OCI-LY1 (cell line): ENCODE measurements around the gene CLDN3.

Source experiments
- H2AFZ ChIP-seq: fragments of 200-600 bp; sonication (generic), shearing (Covaris generic); 2 replicates; pipeline ENCODE4 v1.6.0; 2014; ENCODE audit warnings: antibody characterized with exemption, mild to moderate bottlenecking, low read length
- H3F3A ChIP-seq: fragments of 200-600 bp; sonication (generic), shearing (Covaris generic); 2 replicates; pipeline ENCODE4 v1.6.0; 2014; ENCODE audit warnings: mild to moderate bottlenecking, antibody characterized with exemption, low read length, moderate library complexity; ENCODE audit not compliant: insufficient read depth
- H3K27ac ChIP-seq: fragments of 200-600 bp; sonication (generic); 2 replicates; pipeline ENCODE4 v1.5.1; 2014; ENCODE audit warnings: low read length, mixed run types, mild to moderate bottlenecking, low read depth; ENCODE audit not compliant: poor library complexity, severe bottlenecking
- H3K27me3 ChIP-seq: fragments of 200-600 bp; sonication (generic); 2 replicates; pipeline ENCODE4 v1.6.0; 2014; ENCODE audit warnings: antibody characterized with exemption, mild to moderate bottlenecking, low read length, moderate library complexity; ENCODE audit not compliant: insufficient read depth
- H3K36me3 ChIP-seq: fragments of 200-600 bp; sonication (generic); 2 replicates; pipeline ENCODE4 v1.6.1; 2014; ENCODE audit warnings: mild to moderate bottlenecking, antibody characterized with exemption, low read length, moderate library complexity, mixed read lengths; ENCODE audit not compliant: insufficient read depth
- H3K4me1 ChIP-seq: fragments of 200-600 bp; sonication (generic); 2 replicates; pipeline ENCODE4 v1.5.1; 2014; ENCODE audit warnings: mild to moderate bottlenecking, low read length, moderate library complexity; ENCODE audit not compliant: insufficient read depth, severe bottlenecking
- H3K4me2 ChIP-seq: fragments of 200-600 bp; sonication (generic), shearing (Covaris generic); 2 replicates; pipeline ENCODE4 v1.6.1; 2014; ENCODE audit warnings: low read length
- H3K4me3 ChIP-seq: fragments of 200-600 bp; sonication (generic); 2 replicates; pipeline ENCODE4 v1.5.1; 2014; ENCODE audit warnings: low read length, low read depth, mild to moderate bottlenecking, mixed read lengths; ENCODE audit not compliant: poor library complexity, severe bottlenecking
- H3K79me2 ChIP-seq: fragments of 200-600 bp; shearing (Covaris generic); 2 replicates; pipeline ENCODE4 v1.6.1; 2016; ENCODE audit warnings: mixed run types, low read length, mixed read lengths; ENCODE audit not compliant: insufficient read depth
- H3K9ac ChIP-seq: fragments of 200-600 bp; sonication (generic), shearing (Covaris generic); 2 replicates; pipeline ENCODE4 v1.6.1; 2014; ENCODE audit warnings: mild to moderate bottlenecking, low read length, mixed read lengths
- H3K9me2 ChIP-seq: fragments of 200-600 bp; sonication (generic), shearing (Covaris generic); 2 replicates; pipeline ENCODE4 v1.6.1; 2014; ENCODE audit warnings: low read depth, mild to moderate bottlenecking, low read length, mixed read lengths
- H3K9me3 ChIP-seq: fragments of 200-600 bp; shearing (Covaris generic); 2 replicates; pipeline ENCODE4 v1.6.1; 2014; ENCODE audit warnings: low read length, mixed read lengths
- H4K20me1 ChIP-seq: fragments of 200-600 bp; sonication (generic), shearing (Covaris generic); 2 replicates; pipeline ENCODE4 v1.6.0; 2016; ENCODE audit warnings: mild to moderate bottlenecking, low read length; ENCODE audit not compliant: insufficient read depth
- EZH2 ChIP-seq: fragments of 200-600 bp; sonication (generic), shearing (Covaris generic); IDR thresholded peaks from 2 replicates; pipeline ENCODE4 v1.8.0; 2017; ENCODE audit warnings: borderline replicate concordance, mixed run types, mild to moderate bottlenecking, antibody characterized with exemption, low read length, moderate library complexity, mixed read lengths
- TF ChIP-seq, protein P1 (sequence below): fragments of 200-600 bp; sonication (generic), shearing (Covaris generic); IDR thresholded peaks from 2 replicates; pipeline ENCODE4 v1.5.1; 2017; ENCODE audit warnings: mild to moderate bottlenecking, antibody characterized with exemption, low read length, moderate library complexity, mixed read lengths

Gene CLDN3

DNA sequence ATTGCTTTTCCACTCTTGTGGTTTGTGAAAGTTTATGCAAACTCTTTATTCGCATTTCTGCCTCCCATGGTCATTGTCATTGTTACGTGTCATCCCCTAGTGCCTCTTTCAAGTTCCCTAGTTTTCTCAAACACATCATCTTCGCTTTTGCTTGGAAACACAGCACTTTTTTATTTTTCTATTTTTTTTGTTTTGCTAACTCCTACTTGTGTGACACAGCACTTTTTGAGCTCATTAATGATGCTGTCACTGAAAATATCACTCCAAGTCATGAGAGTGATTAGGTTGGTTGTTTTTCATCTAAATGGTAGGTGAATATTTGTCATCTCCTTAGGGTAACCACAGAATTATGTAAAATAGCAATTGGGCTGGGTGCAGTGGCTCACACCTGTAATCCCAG is 42.1 kb downstream of the CLDN3 start:
- Histone ChIP-seq H3K36me3 (no peaks in the 10 kb centered on the region), H3K4me3 (no peak overlapping the region), H2AFZ (no peak overlapping the region), H3F3A (no peaks in the 10 kb centered on the region), H3K4me2 (no peak overlapping the region), H3K27ac (no peak overlapping the region), H3K79me2 (no peaks in the 10 kb centered on the region), H3K4me1 (no peaks in the 10 kb centered on the region), H3K9me2 (no peaks in the 10 kb centered on the region), H3K27me3 (no peaks in the 10 kb centered on the region), H3K9me3 (no peaks in the 10 kb centered on the region), H3K9ac (no peak overlapping the region), H4K20me1 (no peaks in the 10 kb centered on the region)
- no peak for TF ChIP-seq EZH2
- TF ChIP-seq, protein P1, sequence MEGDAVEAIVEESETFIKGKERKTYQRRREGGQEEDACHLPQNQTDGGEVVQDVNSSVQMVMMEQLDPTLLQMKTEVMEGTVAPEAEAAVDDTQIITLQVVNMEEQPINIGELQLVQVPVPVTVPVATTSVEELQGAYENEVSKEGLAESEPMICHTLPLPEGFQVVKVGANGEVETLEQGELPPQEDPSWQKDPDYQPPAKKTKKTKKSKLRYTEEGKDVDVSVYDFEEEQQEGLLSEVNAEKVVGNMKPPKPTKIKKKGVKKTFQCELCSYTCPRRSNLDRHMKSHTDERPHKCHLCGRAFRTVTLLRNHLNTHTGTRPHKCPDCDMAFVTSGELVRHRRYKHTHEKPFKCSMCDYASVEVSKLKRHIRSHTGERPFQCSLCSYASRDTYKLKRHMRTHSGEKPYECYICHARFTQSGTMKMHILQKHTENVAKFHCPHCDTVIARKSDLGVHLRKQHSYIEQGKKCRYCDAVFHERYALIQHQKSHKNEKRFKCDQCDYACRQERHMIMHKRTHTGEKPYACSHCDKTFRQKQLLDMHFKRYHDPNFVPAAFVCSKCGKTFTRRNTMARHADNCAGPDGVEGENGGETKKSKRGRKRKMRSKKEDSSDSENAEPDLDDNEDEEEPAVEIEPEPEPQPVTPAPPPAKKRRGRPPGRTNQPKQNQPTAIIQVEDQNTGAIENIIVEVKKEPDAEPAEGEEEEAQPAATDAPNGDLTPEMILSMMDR = no peak

DNA sequence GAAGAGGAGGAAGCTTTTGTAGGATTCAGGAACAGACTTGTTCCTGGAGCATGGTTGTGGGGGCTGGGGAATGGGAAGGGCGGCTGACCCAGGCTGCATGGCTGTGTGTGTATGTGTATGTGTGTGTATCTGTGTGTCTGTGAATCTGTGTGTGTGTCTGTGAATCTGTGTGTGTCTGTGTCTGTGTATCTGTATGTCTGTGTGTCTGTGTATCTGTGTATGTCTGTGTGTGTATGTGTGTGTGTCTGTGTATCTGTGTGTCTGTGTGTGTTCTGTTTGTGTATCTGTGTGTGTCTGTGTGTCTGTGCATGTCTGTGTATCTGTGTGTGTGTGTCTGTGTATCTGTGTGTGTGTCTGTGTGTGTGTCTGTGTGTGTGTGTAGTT is 44.0 kb downstream of the CLDN3 start:
- Histone ChIP-seq H3K4me1 (no peaks in the 10 kb centered on the region), H3K4me2 (no peak overlapping the region), H3K9ac (no peak overlapping the region), H3K36me3 (no peaks in the 10 kb centered on the region), H3K27me3 (no peaks in the 10 kb centered on the region), H3F3A (no peaks in the 10 kb centered on the region), H3K4me3 (no peak overlapping the region), H3K9me3 (no peaks in the 10 kb centered on the region), H4K20me1 (no peaks in the 10 kb centered on the region), H3K9me2 (no peaks in the 10 kb centered on the region), H3K79me2 (no peaks in the 10 kb centered on the region), H2AFZ (no peak overlapping the region), H3K27ac (no peak overlapping the region)
- no peak for TF ChIP-seq EZH2
- TF ChIP-seq, protein P1 = no peak

DNA sequence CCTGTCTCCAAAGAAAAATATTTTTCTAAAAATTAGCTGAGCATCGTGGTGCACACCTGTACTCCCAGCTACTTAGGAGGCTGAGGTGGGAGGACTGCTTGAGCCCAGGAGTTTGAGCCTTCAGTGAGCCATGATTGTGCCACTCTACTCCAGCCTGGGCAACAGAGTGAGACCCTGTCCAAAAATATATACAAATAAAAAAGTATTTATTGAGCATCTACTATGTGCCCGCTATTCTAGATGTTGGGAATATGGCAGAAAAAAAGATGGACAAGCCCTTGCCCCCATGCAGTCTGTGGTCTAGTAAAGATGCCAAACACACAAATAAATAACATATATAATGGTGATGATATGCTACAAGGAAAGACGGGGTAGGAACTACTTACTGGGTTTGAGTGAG is 46.3 kb downstream of the CLDN3 start:
- TF ChIP-seq EZH2 = no peak
- TF ChIP-seq, protein P1 = no peak
- no peaks in the 10 kb centered on the region for H3K9me2 ChIP-seq
- H3K4me2 ChIP-seq = no peak overlapping the region
- no peak overlapping the region for H2AFZ ChIP-seq
- peaks cover 8% of the 10 kb centered on the region for H3K4me1 ChIP-seq
- H3K9me3 ChIP-seq = no peaks in the 10 kb centered on the region
- H3F3A ChIP-seq = no peaks in the 10 kb centered on the region
- no peaks in the 10 kb centered on the region for H3K36me3 ChIP-seq
- H3K79me2 ChIP-seq = no peaks in the 10 kb centered on the region
- H3K9ac ChIP-seq = no peak overlapping the region
- H3K27me3 ChIP-seq = 0 out of 2 replicates have a peak, but pooled peaks cover 5% of the 10 kb centered on the region
- H4K20me1 ChIP-seq = no peaks in the 10 kb centered on the region
- no peak overlapping the region for H3K4me3 ChIP-seq
- no peak overlapping the region for H3K27ac ChIP-seq
